Breast epithelium (tissue), 4 donors: Measurements from ENCODE around the gene GNAZ. TPM values are rescaled to one million over a fixed set of nuclear protein-coding genes. Genes with fewer than 3 reads are reported as not detected.

Experiments used
- DNase-seq, 2 donors: peaks; one replicate each; pipeline ENCODE4 v3.0.0-alpha.2; 2019; ENCODE audit warnings: low spot score in 2 of 2
- H3K27ac ChIP-seq, 2 donors: fragments of 200-600 bp; sonication (generic) in 1 of 2; one replicate each; pipeline ENCODE4 v1.5.1; 2016 to 2019; ENCODE audit warnings: mild to moderate bottlenecking in 1 of 2
- H3K27me3 ChIP-seq, 2 donors: fragments of 200-600 bp; sonication (generic) in 1 of 2; one replicate each; pipeline versions ENCODE4 v1.5.1 to v1.6.0; 2017 to 2019; ENCODE audit warnings: control low read depth in 1 of 2, mild to moderate bottlenecking in 1 of 2
- H3K36me3 ChIP-seq: fragments of 200-600 bp; one replicate; pipeline ENCODE4 v1.5.1; 2019
- H3K4me1 ChIP-seq, 2 donors: fragments of 200-600 bp; sonication (generic); one replicate each; pipeline ENCODE4 v1.5.1; 2016 to 2019; ENCODE audit warnings: control low read depth in 1 of 2
- H3K4me3 ChIP-seq, 3 donors: fragments of 200-600 bp; sonication (generic); 1 replicate in 2 of 3; 2 replicates in 1 of 3; pipeline ENCODE4 v1.5.1; 2016 to 2019; ENCODE audit warnings: mild to moderate bottlenecking in 3 of 3, moderate library complexity in 2 of 3
- H3K9me3 ChIP-seq, 2 donors: fragments of 200-600 bp; sonication (generic) in 1 of 2; one replicate each; pipeline ENCODE4 v1.5.1; 2016 to 2019; ENCODE audit warnings: control low read depth in 1 of 2
- POLR2A ChIP-seq: fragments of 450-650 bp; IDR thresholded peaks from one replicate; pipeline ENCODE4 v1.6.1; 2016; ENCODE audit warnings: antibody characterized with exemption, mild to moderate bottlenecking, moderate library complexity
- POLR2AphosphoS5 ChIP-seq, 3 donors: sonication (generic); formaldehyde crosslinking; IDR thresholded peaks; one replicate each; pipeline ENCODE4 v1.6.1; 2017; ENCODE audit warnings: antibody characterized with exemption in 3 of 3
- intact Hi-C: fragments of 100-400 bp; cut with DNase I; formaldehyde crosslinking; loops from one replicate; pipeline ENCODE4 v1.15.1; 2023; ENCODE audit warnings: low total_unique reads
- total RNA-seq, 3 donors: library from RNA; depleted of rRNA; stranded (reverse); fragments of >200 nt; gene quantifications; one replicate each; pipeline ENCODE4 v1.1.0, GENCODE V29; 2016
- TF ChIP-seq, protein P1 (sequence below), 3 donors: fragments of 450-650 bp; IDR thresholded peaks; one replicate each; pipeline ENCODE4 v1.5.1; 2016 to 2017; ENCODE audit warnings: antibody characterized with exemption in 3 of 3, mild to moderate bottlenecking in 3 of 3, moderate library complexity in 3 of 3

Gene GNAZ
- total RNA-seq, 3 donors from 2014 or later, result 5.0 to 15.7 (median 5.3) TPM

GRCh38 chr22:23103199-23103954, 33.1 kb downstream of the GNAZ start:
- intact Hi-C loops, result no loop called here
- Histone ChIP-seq H3K36me3 (no peaks in the 10 kb centered on the region), H3K9me3 (no peaks in the 10 kb centered on the region), H3K27ac (no peak overlapping the region), H3K27me3 (no peaks in the 10 kb centered on the region), H3K4me3 (no peak overlapping the region), H3K4me1 (peaks cover under 1 to 3% of the 10 kb centered on the region in 2 donors)
- TF ChIP-seq POLR2A (no peak), POLR2AphosphoS5 (IDR thresholded peaks at IDR 0.05) (no peak)
- TF ChIP-seq, protein P1, sequence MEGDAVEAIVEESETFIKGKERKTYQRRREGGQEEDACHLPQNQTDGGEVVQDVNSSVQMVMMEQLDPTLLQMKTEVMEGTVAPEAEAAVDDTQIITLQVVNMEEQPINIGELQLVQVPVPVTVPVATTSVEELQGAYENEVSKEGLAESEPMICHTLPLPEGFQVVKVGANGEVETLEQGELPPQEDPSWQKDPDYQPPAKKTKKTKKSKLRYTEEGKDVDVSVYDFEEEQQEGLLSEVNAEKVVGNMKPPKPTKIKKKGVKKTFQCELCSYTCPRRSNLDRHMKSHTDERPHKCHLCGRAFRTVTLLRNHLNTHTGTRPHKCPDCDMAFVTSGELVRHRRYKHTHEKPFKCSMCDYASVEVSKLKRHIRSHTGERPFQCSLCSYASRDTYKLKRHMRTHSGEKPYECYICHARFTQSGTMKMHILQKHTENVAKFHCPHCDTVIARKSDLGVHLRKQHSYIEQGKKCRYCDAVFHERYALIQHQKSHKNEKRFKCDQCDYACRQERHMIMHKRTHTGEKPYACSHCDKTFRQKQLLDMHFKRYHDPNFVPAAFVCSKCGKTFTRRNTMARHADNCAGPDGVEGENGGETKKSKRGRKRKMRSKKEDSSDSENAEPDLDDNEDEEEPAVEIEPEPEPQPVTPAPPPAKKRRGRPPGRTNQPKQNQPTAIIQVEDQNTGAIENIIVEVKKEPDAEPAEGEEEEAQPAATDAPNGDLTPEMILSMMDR (IDR thresholded peaks at IDR 0.05), result no peak
- DNase-seq, result no peak

DNA sequence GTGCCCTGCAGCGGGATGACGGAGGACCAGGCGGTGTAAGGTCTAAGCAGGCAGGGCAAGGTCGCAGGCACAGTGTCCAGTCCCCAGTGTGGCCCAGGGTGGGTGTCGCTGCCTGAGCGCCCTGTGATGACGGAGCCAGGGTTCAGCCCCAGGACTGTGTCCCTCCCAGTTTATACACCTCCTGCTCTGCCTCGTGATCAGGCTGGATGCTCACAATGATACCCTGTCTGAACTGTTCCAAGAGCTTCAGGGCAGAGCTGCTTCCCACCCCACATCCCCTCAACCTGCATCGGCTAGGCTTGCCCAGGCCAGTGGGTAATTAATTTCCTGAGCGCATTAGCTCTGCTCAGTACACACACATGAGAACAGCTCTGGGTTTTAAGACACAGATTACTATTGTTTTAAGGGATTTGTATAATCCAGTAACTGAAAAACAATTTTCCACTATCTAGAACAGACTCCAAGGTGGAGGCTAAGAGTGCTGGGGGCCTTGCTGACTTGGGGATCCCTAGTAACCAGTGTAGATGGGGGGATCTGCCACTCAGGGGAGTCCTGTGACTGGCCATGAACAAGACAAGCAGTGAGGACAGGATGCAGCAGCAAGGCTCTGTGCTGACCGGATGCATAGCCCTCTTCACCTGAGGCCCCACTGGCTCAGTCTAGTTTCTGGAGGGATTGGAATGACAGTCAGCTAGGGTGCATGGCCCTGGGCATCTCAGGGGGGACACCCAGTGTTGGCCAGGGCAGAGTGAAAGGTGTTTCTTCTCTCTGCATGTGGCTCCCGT, 34.1 kb downstream of the GNAZ start:
- TF ChIP-seq POLR2A, result no peak
- Histone ChIP-seq H3K4me1 (no peaks in the 10 kb centered on the region), H3K27me3 (no peaks in the 10 kb centered on the region), H3K4me3 (no peak overlapping the region), H3K36me3 (no peaks in the 10 kb centered on the region), H3K27ac (no peak overlapping the region), H3K9me3 (no peaks in the 10 kb centered on the region)
- no peak for DNase-seq
- intact Hi-C loops, result no loop called here

DNA sequence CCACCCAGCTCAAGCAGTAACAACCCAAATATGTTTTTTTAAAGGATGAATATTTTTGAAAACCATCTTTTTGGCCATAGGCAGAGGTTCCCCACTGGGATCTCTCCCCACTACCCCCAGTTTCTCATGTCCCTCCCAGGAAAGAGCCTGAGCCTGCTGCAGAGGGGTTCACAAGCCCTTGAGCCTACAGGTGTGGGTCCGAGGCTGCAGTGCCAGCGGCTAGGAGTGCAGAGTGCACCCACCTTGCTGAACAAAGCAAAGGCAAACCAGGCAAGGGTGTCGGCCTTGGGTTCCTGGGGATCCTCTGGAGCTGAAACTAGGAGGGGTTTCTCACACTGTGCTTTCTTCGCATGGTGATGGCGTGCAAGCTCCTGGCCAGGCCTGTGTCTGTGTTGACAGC, 35.0 kb downstream of the GNAZ start:
- TF ChIP-seq POLR2AphosphoS5 (IDR thresholded peaks at IDR 0.05), result no peak
- TF ChIP-seq, protein P1 (IDR thresholded peaks at IDR 0.05), result no peak
- no peak for TF ChIP-seq POLR2A
- H3K9me3 ChIP-seq, result no peaks in the 10 kb centered on the region
- no peak for DNase-seq
- H3K27me3 ChIP-seq, result no peaks in the 10 kb centered on the region
- H3K4me1 ChIP-seq, result no peaks in the 10 kb centered on the region
- no peak overlapping the region for H3K4me3 ChIP-seq
- H3K36me3 ChIP-seq, result no peaks in the 10 kb centered on the region
- H3K27ac ChIP-seq, result no peak overlapping the region
- intact Hi-C loops, result no loop called here

DNA sequence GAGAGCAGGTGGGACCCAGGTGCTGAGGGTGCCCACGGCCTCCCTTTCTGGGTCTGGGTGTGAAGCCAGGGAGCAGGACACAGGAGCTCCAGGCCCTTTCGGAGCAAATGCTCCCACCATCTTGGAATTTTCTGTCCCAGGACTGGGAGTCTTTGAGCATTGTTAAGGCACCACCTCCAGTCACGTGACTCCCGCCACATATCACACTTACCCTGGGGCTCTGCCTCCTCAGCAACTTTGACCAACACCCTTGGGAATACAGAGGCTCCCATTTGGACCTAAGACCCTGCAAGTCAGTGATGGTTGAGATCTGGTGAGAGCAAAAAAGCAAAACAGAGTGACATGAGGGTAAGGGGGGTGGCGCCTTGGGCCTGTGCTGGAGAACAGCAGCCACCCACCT, 35.6 kb downstream of the GNAZ start:
- TF ChIP-seq, protein P1 (IDR thresholded peaks at IDR 0.05), result no peak
- TF ChIP-seq POLR2A, result no peak
- TF ChIP-seq POLR2AphosphoS5 (IDR thresholded peaks at IDR 0.05), result no peak
- DNase-seq, result no peak
- Histone ChIP-seq H3K27me3 (no peaks in the 10 kb centered on the region), H3K4me3 (no peak overlapping the region), H3K4me1 (no peaks in the 10 kb centered on the region), H3K27ac (no peak overlapping the region), H3K9me3 (no peaks in the 10 kb centered on the region), H3K36me3 (no peaks in the 10 kb centered on the region)
- intact Hi-C loops, result loop anchor here (1.0 kb wide), 1 partner anchor 21 kb away; no protein-coding TSS in a partner anchor

DNA sequence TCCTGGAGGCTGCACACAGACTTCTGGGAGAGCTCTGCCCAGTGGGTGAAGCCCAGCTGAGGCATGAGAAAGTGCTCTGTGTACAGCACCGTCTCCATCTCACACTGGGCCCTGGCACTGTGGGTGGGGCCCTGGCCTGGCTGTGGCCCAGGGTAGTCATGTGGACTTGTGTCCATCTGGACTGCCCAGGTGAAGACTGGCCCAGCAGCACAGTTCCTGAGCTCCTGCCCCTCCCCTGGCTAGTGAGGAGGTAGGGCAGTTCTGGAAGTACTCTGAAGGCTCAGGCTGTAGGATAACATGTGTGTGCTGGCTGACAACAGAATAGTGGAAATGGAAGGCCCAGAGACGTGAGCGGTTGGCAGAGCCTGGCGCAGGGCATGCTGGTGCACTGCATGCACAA, 36.0 kb downstream of the GNAZ start:
- H3K4me1 ChIP-seq, result no peaks in the 10 kb centered on the region
- intact Hi-C loops, result loop anchor here (1.0 kb wide), 1 partner anchor 21 kb away; no protein-coding TSS in a partner anchor
- H3K4me3 ChIP-seq, result no peak overlapping the region
- H3K27me3 ChIP-seq, result no peaks in the 10 kb centered on the region
- H3K9me3 ChIP-seq, result no peaks in the 10 kb centered on the region
- no peak overlapping the region for H3K27ac ChIP-seq
- TF ChIP-seq POLR2AphosphoS5 (IDR thresholded peaks at IDR 0.05), result no peak
- TF ChIP-seq POLR2A, result no peak
- no peak for DNase-seq
- no peaks in the 10 kb centered on the region for H3K36me3 ChIP-seq

- DNase-seq, result no peak
- Histone ChIP-seq H3K27ac (no peak overlapping the region), H3K9me3 (no peaks in the 10 kb centered on the region), H3K4me3 (no peak overlapping the region), H3K4me1 (no peaks in the 10 kb centered on the region), H3K36me3 (no peaks in the 10 kb centered on the region), H3K27me3 (no peaks in the 10 kb centered on the region)
- intact Hi-C loops, result loop anchor here (1.0 kb wide), 1 partner anchor 20 kb away; no protein-coding TSS in a partner anchor
- no peak for TF ChIP-seq POLR2AphosphoS5 (IDR thresholded peaks at IDR 0.05)
- TF ChIP-seq, protein P1 (IDR thresholded peaks at IDR 0.05), result no peak
- no peak for TF ChIP-seq POLR2A
Observed at GRCh38 chr22:23106906-23107367, 36.6 kb downstream of the GNAZ start.
